Measurements from ENCODE around the gene ZNF302. TPM values are rescaled to one million over a fixed set of nuclear protein-coding genes. Genes with fewer than 3 reads are reported as not detected.

ZNF302 gene
- total RNA-seq, 1 experiment from 2014 or later = 15.9 TPM

GRCh38 chr19:34732612-34733211, 55.2 kb downstream of the ZNF302 start:
- Histone ChIP-seq H3K4me1 (ENCODE audit: insufficient read depth, low read length) (no peaks in the 10 kb centered on the region), H3K9me2 (replicated peaks; ENCODE audit: low read length) (no peaks in the 10 kb centered on the region), H3K79me2 (ENCODE audit: low read length) (peaks cover 17% of the 10 kb centered on the region), H3F3A (ENCODE audit: low read length, unreplicated experiment) (no peaks in the 10 kb centered on the region), H3K4me2 (ENCODE audit: low read length) (peak overlapping the region; percentile 95), H3K27me3 (ENCODE audit: low read length) (no peaks in the 10 kb centered on the region), H3K9ac (ENCODE audit: low read length) (peak overlapping the region; percentile 93; the same call in 1 of the 2 replicates), H3K36me3 (ENCODE audit: low read depth, low read length) (0 out of 2 replicates have a peak, but pooled peaks cover 7% of the 10 kb centered on the region), H3K4me3 (ENCODE audit: low read length) (peak overlapping the region; percentile 88), H4K20me1 (ENCODE audit: low read length) (no peaks in the 10 kb centered on the region), H3K27ac (ENCODE audit: low read length) (no peak overlapping the region), H2AFZ (ENCODE audit: low read length) (no peak overlapping the region), H3K9me3 (ENCODE audit: low read length) (no peaks in the 10 kb centered on the region)
- POLR2A ChIA-PET (ENCODE audit: unreplicated experiment) = no interaction called here
- no TSS peak for BruUV-seq (replicated peaks)
- CTCF ChIA-PET = no interaction called here
- TF ChIP-seq, protein P1, sequence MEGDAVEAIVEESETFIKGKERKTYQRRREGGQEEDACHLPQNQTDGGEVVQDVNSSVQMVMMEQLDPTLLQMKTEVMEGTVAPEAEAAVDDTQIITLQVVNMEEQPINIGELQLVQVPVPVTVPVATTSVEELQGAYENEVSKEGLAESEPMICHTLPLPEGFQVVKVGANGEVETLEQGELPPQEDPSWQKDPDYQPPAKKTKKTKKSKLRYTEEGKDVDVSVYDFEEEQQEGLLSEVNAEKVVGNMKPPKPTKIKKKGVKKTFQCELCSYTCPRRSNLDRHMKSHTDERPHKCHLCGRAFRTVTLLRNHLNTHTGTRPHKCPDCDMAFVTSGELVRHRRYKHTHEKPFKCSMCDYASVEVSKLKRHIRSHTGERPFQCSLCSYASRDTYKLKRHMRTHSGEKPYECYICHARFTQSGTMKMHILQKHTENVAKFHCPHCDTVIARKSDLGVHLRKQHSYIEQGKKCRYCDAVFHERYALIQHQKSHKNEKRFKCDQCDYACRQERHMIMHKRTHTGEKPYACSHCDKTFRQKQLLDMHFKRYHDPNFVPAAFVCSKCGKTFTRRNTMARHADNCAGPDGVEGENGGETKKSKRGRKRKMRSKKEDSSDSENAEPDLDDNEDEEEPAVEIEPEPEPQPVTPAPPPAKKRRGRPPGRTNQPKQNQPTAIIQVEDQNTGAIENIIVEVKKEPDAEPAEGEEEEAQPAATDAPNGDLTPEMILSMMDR (conservative IDR thresholded peaks at IDR 0.05; ENCODE audit: low read depth, low read length) = no peak
- no peak for TF ChIP-seq EZH2 (IDR thresholded peaks at IDR 0.05; ENCODE audit: low read length, unreplicated experiment)
- DNase-seq (no peak), ATAC-seq (no peak)
- intact Hi-C loops (cut with micrococcal nuclease) = loop anchor here (2.0 kb wide), 1 partner anchor 56 kb away; the partner anchor contains the start of genes SCGB2B2 and ZNF302

- Histone ChIP-seq H3K79me2 (ENCODE audit: low read length) (peaks cover 17% of the 10 kb centered on the region), H3K36me3 (ENCODE audit: low read depth, low read length) (0 out of 2 replicates have a peak, but pooled peaks cover 7% of the 10 kb centered on the region), H3F3A (ENCODE audit: low read length, unreplicated experiment) (no peaks in the 10 kb centered on the region), H3K27ac (ENCODE audit: low read length) (peak overlapping the region; percentile 74), H2AFZ (ENCODE audit: low read length) (peak overlapping the region; percentile 90), H3K9me3 (ENCODE audit: low read length) (no peaks in the 10 kb centered on the region), H3K4me3 (ENCODE audit: low read length) (peak overlapping the region; percentile 88), H3K4me2 (ENCODE audit: low read length) (peak overlapping the region; percentile 95), H3K4me1 (ENCODE audit: insufficient read depth, low read length) (no peaks in the 10 kb centered on the region), H3K9me2 (replicated peaks; ENCODE audit: low read length) (no peaks in the 10 kb centered on the region), H4K20me1 (ENCODE audit: low read length) (no peaks in the 10 kb centered on the region), H3K27me3 (ENCODE audit: low read length) (no peaks in the 10 kb centered on the region), H3K9ac (ENCODE audit: low read length) (peak overlapping the region; percentile 93)
- TF ChIP-seq, protein P1 (conservative IDR thresholded peaks at IDR 0.05; ENCODE audit: low read depth, low read length) = no peak
- TF ChIP-seq EZH2 (IDR thresholded peaks at IDR 0.05; ENCODE audit: low read length, unreplicated experiment) (no peak), EZH2phosphoT487 (IDR thresholded peaks at IDR 0.05; ENCODE audit: borderline replicate concordance, low read length) (no peak)
- BruUV-seq (replicated peaks) = TSS peak; percentile 92
- POLR2A ChIA-PET (ENCODE audit: unreplicated experiment) = interaction anchor here (0.6 kb wide), 1 partner anchor 56 kb away, joined by 3 read pairs; the partner anchor contains the start of genes SCGB2B2 and ZNF302
- DNase-seq = no peak
- intact Hi-C loops (cut with micrococcal nuclease) = loop anchor here (2.0 kb wide), 1 partner anchor 57 kb away; the partner anchor contains the start of genes SCGB2B2 and ZNF302
- no peak; the same call in 1 of the 2 replicates for ATAC-seq
- CTCF ChIA-PET = no interaction called here
Measured at GRCh38 chr19:34733266-34733745, 55.8 kb downstream of the ZNF302 start.

Measured in PC-3 (cell line).